ENCODE results near the gene ADAMTS2.

GRCh38 chr5:179340465-179340864 lies 4.8 kb downstream of the ADAMTS2 start:
- TF ChIP-seq, protein P1, sequence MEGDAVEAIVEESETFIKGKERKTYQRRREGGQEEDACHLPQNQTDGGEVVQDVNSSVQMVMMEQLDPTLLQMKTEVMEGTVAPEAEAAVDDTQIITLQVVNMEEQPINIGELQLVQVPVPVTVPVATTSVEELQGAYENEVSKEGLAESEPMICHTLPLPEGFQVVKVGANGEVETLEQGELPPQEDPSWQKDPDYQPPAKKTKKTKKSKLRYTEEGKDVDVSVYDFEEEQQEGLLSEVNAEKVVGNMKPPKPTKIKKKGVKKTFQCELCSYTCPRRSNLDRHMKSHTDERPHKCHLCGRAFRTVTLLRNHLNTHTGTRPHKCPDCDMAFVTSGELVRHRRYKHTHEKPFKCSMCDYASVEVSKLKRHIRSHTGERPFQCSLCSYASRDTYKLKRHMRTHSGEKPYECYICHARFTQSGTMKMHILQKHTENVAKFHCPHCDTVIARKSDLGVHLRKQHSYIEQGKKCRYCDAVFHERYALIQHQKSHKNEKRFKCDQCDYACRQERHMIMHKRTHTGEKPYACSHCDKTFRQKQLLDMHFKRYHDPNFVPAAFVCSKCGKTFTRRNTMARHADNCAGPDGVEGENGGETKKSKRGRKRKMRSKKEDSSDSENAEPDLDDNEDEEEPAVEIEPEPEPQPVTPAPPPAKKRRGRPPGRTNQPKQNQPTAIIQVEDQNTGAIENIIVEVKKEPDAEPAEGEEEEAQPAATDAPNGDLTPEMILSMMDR (IDR thresholded peaks at IDR 0.05) = no peak
- TF ChIP-seq EZH2phosphoT487 (IDR thresholded peaks at IDR 0.05) (no peak), EZH2 (IDR thresholded peaks at IDR 0.05) (no peak)

All from neural progenitor cell (in vitro differentiated cells).